Right atrium auricular region (tissue), 2 donors: ENCODE results near the gene POLL. TPM values are rescaled to one million over a fixed set of nuclear protein-coding genes. Genes with fewer than 3 reads are reported as not detected.

Experiments
- DNase-seq: peaks from one replicate; pipeline ENCODE4 v3.0.0-alpha.2; 2019; ENCODE audit warnings: low spot score
- H3K27ac ChIP-seq, 2 donors: fragments of 200-600 bp; sonication (generic); 1 replicate in 1 of 2; 2 replicates in 1 of 2; pipeline ENCODE4 v1.5.1; 2016 to 2019
- H3K27me3 ChIP-seq, 2 donors: fragments of 200-600 bp; sonication (generic); one replicate each; pipeline versions ENCODE4 v1.5.1 to v1.6.0; 2017 to 2019
- H3K36me3 ChIP-seq: fragments of 200-600 bp; sonication (generic); one replicate; pipeline ENCODE4 v1.5.1; 2016
- H3K4me1 ChIP-seq, 2 donors: fragments of 200-600 bp; sonication (generic); one replicate each; pipeline versions ENCODE4 v1.5.1 to v1.6.0; 2017 to 2019
- H3K4me3 ChIP-seq, 2 donors: fragments of 200-600 bp; sonication (generic); 1 replicate in 1 of 2; 2 replicates in 1 of 2; pipeline ENCODE4 v1.5.1; 2017 to 2019; ENCODE audit warnings: mild to moderate bottlenecking in 1 of 2, moderate library complexity in 1 of 2
- H3K9me3 ChIP-seq, 2 donors: fragments of 200-600 bp; sonication (generic); one replicate each; pipeline ENCODE4 v1.5.1; 2019
- CTCF ChIP-seq, 2 donors: fragments of 200-600 bp; sonication (generic); IDR thresholded peaks; one replicate each; pipeline ENCODE4 v1.5.1; 2019; ENCODE audit warnings: antibody characterized with exemption in 2 of 2
- total RNA-seq, 2 donors: library from RNA; depleted of rRNA; stranded (reverse); fragments of >200 nt; gene quantifications; one replicate each; pipeline ENCODE4 v1.1.0, GENCODE V29; 2016

Gene POLL
- total RNA-seq, 2 donors from 2014 or later = 13.0 to 25.5 TPM

GRCh38 chr10:101572785-101573184 lies 15.3 kb downstream of the POLL start:
- Histone ChIP-seq H3K4me3 (no peak overlapping the region), H3K27me3 (peaks cover 0 to 10% of the 10 kb centered on the region in 2 donors), H3K4me1 (peaks cover 0 to 18% of the 10 kb centered on the region in 2 donors), H3K27ac (no peak overlapping the region), H3K36me3 (no peaks in the 10 kb centered on the region), H3K9me3 (peaks cover 0 to 13% of the 10 kb centered on the region in 2 donors)
- no peak for TF ChIP-seq CTCF (IDR thresholded peaks at IDR 0.05)
- DNase-seq = no peak

GRCh38 chr10:101572126-101572525 lies 15.9 kb downstream of the POLL start:
- Histone ChIP-seq H3K4me1 (peaks cover 0 to 18% of the 10 kb centered on the region in 2 donors), H3K27me3 (peaks cover 0 to 10% of the 10 kb centered on the region in 2 donors), H3K4me3 (no peak overlapping the region), H3K36me3 (no peaks in the 10 kb centered on the region), H3K9me3 (peaks cover 0 to 13% of the 10 kb centered on the region in 2 donors), H3K27ac (no peak overlapping the region)
- no peak for TF ChIP-seq CTCF (IDR thresholded peaks at IDR 0.05)
- no peak for DNase-seq

GRCh38 chr10:101571271-101571925 lies 16.7 kb downstream of the POLL start:
- DNase-seq = no peak
- H3K4me1 ChIP-seq = peaks cover 0 to 22% of the 10 kb centered on the region in 2 donors
- no peaks in the 10 kb centered on the region for H3K36me3 ChIP-seq
- peaks cover 0 to 13% of the 10 kb centered on the region in 2 donors for H3K9me3 ChIP-seq
- H3K27ac ChIP-seq = no peak overlapping the region
- TF ChIP-seq CTCF (IDR thresholded peaks at IDR 0.05) = no peak
- no peak overlapping the region for H3K4me3 ChIP-seq
- H3K27me3 ChIP-seq = peaks cover 0 to 17% of the 10 kb centered on the region in 2 donors

GRCh38 chr10:101570428-101571270 lies 17.4 kb downstream of the POLL start:
- Histone ChIP-seq H3K4me1 (peaks cover 0 to 27% of the 10 kb centered on the region in 2 donors), H3K36me3 (no peaks in the 10 kb centered on the region), H3K9me3 (peaks cover 0 to 13% of the 10 kb centered on the region in 2 donors), H3K4me3 (peak overlapping the region; percentile 42 to 63), H3K27ac (peak overlapping the region in 1 of 2 donors; percentile 33), H3K27me3 (peaks cover 0 to 21% of the 10 kb centered on the region in 2 donors)
- peak in 1 of 2 donors; percentile 6 for TF ChIP-seq CTCF (IDR thresholded peaks at IDR 0.05)
- no peak for DNase-seq

GRCh38 chr10:101569622-101570427 lies 18.2 kb downstream of the POLL start:
- peaks cover 0 to 13% of the 10 kb centered on the region in 2 donors for H3K9me3 ChIP-seq
- TF ChIP-seq CTCF (IDR thresholded peaks at IDR 0.05) = peak; percentile 92 to 99
- H3K27ac ChIP-seq = peak overlapping the region in 1 of 2 donors; percentile 33
- H3K27me3 ChIP-seq = peaks cover 0 to 21% of the 10 kb centered on the region in 2 donors
- H3K4me3 ChIP-seq = peak overlapping the region; percentile 42 to 63
- DNase-seq = no peak
- no peaks in the 10 kb centered on the region for H3K36me3 ChIP-seq
- H3K4me1 ChIP-seq = peaks cover 0 to 27% of the 10 kb centered on the region in 2 donors
